Measurements from ENCODE around the gene KCTD12.

Gene KCTD12

DNA sequence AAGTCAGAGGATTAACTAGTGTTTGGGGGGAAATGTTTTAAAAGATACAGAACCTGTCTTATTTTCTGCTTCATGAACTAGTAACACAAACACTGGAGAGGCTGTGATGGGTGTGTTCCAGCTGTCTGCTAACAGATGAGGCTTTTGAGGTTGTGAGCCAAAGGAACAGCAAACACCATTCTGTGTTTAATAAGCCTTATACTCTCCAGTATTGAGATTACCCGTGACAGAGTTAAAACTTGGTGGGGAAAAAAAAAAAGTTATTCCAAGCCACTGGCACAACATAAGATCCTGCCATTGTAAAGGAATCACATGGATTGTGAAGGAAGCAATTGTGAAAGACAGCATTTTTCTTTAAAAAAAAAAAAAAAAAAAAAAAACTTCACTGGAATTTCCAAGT lies 48.4 kb downstream of the KCTD12 start:
- no peak for TF ChIP-seq EZH2phosphoT487 (conservative IDR thresholded peaks at IDR 0.05; ENCODE audit: low read length)
- TF ChIP-seq, protein P1, sequence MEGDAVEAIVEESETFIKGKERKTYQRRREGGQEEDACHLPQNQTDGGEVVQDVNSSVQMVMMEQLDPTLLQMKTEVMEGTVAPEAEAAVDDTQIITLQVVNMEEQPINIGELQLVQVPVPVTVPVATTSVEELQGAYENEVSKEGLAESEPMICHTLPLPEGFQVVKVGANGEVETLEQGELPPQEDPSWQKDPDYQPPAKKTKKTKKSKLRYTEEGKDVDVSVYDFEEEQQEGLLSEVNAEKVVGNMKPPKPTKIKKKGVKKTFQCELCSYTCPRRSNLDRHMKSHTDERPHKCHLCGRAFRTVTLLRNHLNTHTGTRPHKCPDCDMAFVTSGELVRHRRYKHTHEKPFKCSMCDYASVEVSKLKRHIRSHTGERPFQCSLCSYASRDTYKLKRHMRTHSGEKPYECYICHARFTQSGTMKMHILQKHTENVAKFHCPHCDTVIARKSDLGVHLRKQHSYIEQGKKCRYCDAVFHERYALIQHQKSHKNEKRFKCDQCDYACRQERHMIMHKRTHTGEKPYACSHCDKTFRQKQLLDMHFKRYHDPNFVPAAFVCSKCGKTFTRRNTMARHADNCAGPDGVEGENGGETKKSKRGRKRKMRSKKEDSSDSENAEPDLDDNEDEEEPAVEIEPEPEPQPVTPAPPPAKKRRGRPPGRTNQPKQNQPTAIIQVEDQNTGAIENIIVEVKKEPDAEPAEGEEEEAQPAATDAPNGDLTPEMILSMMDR (IDR thresholded peaks at IDR 0.05; ENCODE audit: insufficient read depth, low read length, poor library complexity, severe bottlenecking) = no peak
- no peaks in the 10 kb centered on the region; the same call in 1 of the 2 replicates for H3K27me3 ChIP-seq (ENCODE audit: low read length)
- no peaks in the 10 kb centered on the region for H3K79me2 ChIP-seq (ENCODE audit: insufficient read depth, low read length)
- H3K9me2 ChIP-seq (replicated peaks; ENCODE audit: insufficient read depth, low read length) = no peaks in the 10 kb centered on the region
- no peak overlapping the region for H3K4me2 ChIP-seq (ENCODE audit: low read depth, low read length, poor library complexity, severe bottlenecking)
- no peaks in the 10 kb centered on the region for H3K36me3 ChIP-seq (ENCODE audit: low read length)
- H3K27ac ChIP-seq (ENCODE audit: low read depth, low read length) = no peak overlapping the region
- no peaks in the 10 kb centered on the region for H3K9me3 ChIP-seq (ENCODE audit: insufficient read depth, low read length)
- H3K4me3 ChIP-seq (ENCODE audit: insufficient read depth, low read length, poor library complexity, severe bottlenecking) = no peak overlapping the region
- no peak overlapping the region for H3K9ac ChIP-seq (ENCODE audit: low read length)
- H2AFZ ChIP-seq (ENCODE audit: low read depth, low read length, severe bottlenecking) = no peak overlapping the region
- no peaks in the 10 kb centered on the region for H3F3A ChIP-seq (ENCODE audit: insufficient read depth)
- H4K20me1 ChIP-seq (ENCODE audit: low read depth, low read length) = no peaks in the 10 kb centered on the region

DNA sequence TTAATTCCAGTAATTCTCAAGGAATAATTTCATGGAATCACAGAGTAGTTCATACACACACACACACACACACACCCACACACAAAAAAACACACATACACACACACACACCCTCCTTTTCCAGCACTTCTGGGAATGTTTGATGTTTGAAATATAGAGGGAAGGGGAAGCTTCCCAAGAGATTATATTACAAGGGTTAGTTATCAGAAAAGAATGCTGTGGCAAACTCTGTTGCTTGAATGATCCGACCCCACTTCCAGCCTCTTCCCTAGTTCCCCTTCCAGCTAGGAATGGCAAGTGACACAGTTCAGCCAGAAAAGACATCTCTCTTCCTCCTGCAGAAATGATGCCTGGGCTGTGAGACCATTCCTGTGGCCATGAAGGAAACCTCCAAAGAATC lies 49.9 kb downstream of the KCTD12 start:
- H3K4me3 ChIP-seq (ENCODE audit: insufficient read depth, low read length, poor library complexity, severe bottlenecking) = no peak overlapping the region

DNA sequence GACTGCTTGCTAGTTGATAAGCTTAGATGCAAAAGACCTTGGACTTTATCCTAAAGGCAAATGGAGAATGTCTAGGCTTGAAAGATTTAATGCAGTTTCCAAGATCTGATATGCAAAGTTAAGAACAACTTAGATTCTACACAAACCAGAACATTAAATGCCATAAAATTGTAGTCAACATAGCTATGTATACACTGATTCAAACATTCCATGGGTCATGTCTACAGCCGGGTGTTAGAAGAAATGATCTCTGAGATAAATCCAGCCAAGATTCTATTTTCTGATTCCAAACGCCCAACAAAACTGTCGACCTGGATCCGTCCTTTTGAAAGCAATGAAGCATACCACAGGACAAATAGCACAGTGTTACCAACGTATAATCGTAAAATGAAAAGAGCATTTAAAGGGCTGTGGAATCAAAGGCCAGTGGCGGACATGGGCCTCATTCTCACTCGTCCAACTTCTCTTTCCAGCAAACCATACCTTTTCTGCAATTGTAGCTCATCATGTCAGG lies 52.7 kb downstream of the KCTD12 start:
- Histone ChIP-seq H3K4me2 (ENCODE audit: low read depth, low read length, poor library complexity, severe bottlenecking) (no peak overlapping the region), H3F3A (ENCODE audit: insufficient read depth) (no peaks in the 10 kb centered on the region), H3K27ac (ENCODE audit: low read depth, low read length) (no peak overlapping the region), H3K4me3 (ENCODE audit: insufficient read depth, low read length, poor library complexity, severe bottlenecking) (no peak overlapping the region), H3K79me2 (ENCODE audit: insufficient read depth, low read length) (no peaks in the 10 kb centered on the region), H4K20me1 (ENCODE audit: low read depth, low read length) (no peaks in the 10 kb centered on the region), H2AFZ (ENCODE audit: low read depth, low read length, severe bottlenecking) (no peak overlapping the region), H3K9ac (ENCODE audit: low read length) (no peak overlapping the region), H3K9me3 (ENCODE audit: insufficient read depth, low read length) (no peaks in the 10 kb centered on the region), H3K36me3 (ENCODE audit: low read length) (no peaks in the 10 kb centered on the region), H3K9me2 (replicated peaks; ENCODE audit: insufficient read depth, low read length) (no peaks in the 10 kb centered on the region), H3K27me3 (ENCODE audit: low read length) (no peaks in the 10 kb centered on the region; the same call in 1 of the 2 replicates)
- TF ChIP-seq, protein P1 (IDR thresholded peaks at IDR 0.05; ENCODE audit: insufficient read depth, low read length, poor library complexity, severe bottlenecking) = no peak
- TF ChIP-seq EZH2phosphoT487 (conservative IDR thresholded peaks at IDR 0.05; ENCODE audit: low read length) = no peak

More for the DNA sequence above, 49.9 kb downstream of the KCTD12 start:
- H3F3A ChIP-seq (ENCODE audit: insufficient read depth) = no peaks in the 10 kb centered on the region
- no peaks in the 10 kb centered on the region; the same call in 1 of the 2 replicates for H3K27me3 ChIP-seq (ENCODE audit: low read length)
- no peak overlapping the region for H3K9ac ChIP-seq (ENCODE audit: low read length)
- H3K27ac ChIP-seq (ENCODE audit: low read depth, low read length) = no peak overlapping the region
- no peak overlapping the region for H3K4me2 ChIP-seq (ENCODE audit: low read depth, low read length, poor library complexity, severe bottlenecking)
- no peaks in the 10 kb centered on the region for H4K20me1 ChIP-seq (ENCODE audit: low read depth, low read length)
- no peak for TF ChIP-seq EZH2phosphoT487 (conservative IDR thresholded peaks at IDR 0.05; ENCODE audit: low read length)
- TF ChIP-seq, protein P1 (IDR thresholded peaks at IDR 0.05; ENCODE audit: insufficient read depth, low read length, poor library complexity, severe bottlenecking) = no peak
- no peaks in the 10 kb centered on the region for H3K9me2 ChIP-seq (replicated peaks; ENCODE audit: insufficient read depth, low read length)
- no peaks in the 10 kb centered on the region for H3K36me3 ChIP-seq (ENCODE audit: low read length)
- no peaks in the 10 kb centered on the region for H3K79me2 ChIP-seq (ENCODE audit: insufficient read depth, low read length)
- no peaks in the 10 kb centered on the region for H3K9me3 ChIP-seq (ENCODE audit: insufficient read depth, low read length)
- no peak overlapping the region for H2AFZ ChIP-seq (ENCODE audit: low read depth, low read length, severe bottlenecking)

All from SU-DHL-6 (cell line).